Ovary (tissue), 9 donors: ENCODE results near the gene TNPO3. TPM values are rescaled to one million over a fixed set of nuclear protein-coding genes. Genes with fewer than 3 reads are reported as not detected.

Source experiments
- DNase-seq, 5 donors: peaks; one replicate each; pipeline ENCODE4 v3.0.0-alpha.2; 2019 to 2020
- H3K27ac ChIP-seq, 2 donors: fragments of 200-600 bp; one replicate each; pipeline versions ENCODE4 v1.5.1 to v1.8.0; 2019 to 2022
- H3K27me3 ChIP-seq: fragments of 200-600 bp; one replicate; pipeline ENCODE4 v1.8.0; 2022
- H3K36me3 ChIP-seq: fragments of 200-600 bp; sonication (generic); one replicate; pipeline ENCODE4 v1.5.1; 2019
- H3K4me1 ChIP-seq: one replicate; pipeline ENCODE4 v1.8.1; 2013; ENCODE audit warnings: mild to moderate bottlenecking, moderate library complexity; ENCODE audit not compliant: insufficient read depth
- H3K4me3 ChIP-seq: fragments of 200-600 bp; sonication (generic); one replicate; pipeline ENCODE4 v1.5.1; 2017
- H3K9me3 ChIP-seq, 2 donors: fragments of 200-600 bp in 1 of 2; sonication (generic) in 1 of 2; one replicate each; pipeline versions ENCODE4 v1.5.1 to v1.8.1; 2013 to 2019; ENCODE audit warnings: mild to moderate bottlenecking in 1 of 2, moderate library complexity in 1 of 2
- EP300 ChIP-seq: sonication (generic); formaldehyde crosslinking; IDR thresholded peaks from one replicate; pipeline ENCODE4 v1.6.1; 2017; ENCODE audit warnings: antibody characterized with exemption
- POLR2A ChIP-seq: fragments of 450-650 bp; IDR thresholded peaks from one replicate; pipeline ENCODE4 v1.6.1; 2017; ENCODE audit warnings: antibody characterized with exemption, mild to moderate bottlenecking, moderate library complexity
- WGBS, 3 donors: extraction: QIAGEN DNeasy Blood & Tissue Kit in 1 of 3; methylation state at CpG; one replicate each; pipeline versions ENCODE4 v1.1.5 to v1.1.7; 2013 to 2017; 5-methylcytosine and 5-hydroxymethylcytosine counted together
- intact Hi-C, 4 donors: fragments of 100-400 bp; cut with DNase I; formaldehyde crosslinking; loops; one replicate each; pipeline versions ENCODE4 v1.11.0 to v1.15.1; 2022 to 2023
- polyA plus RNA-seq, 2 donors: library from polyadenylated mRNA; stranded (reverse); fragments of 200-250 nt in 1 of 2; fragments of 350-450 nt in 1 of 2; fragmentation: Illumina TruSeq in 1 of 2; extraction: RNeasy Lipid Tissue Mini Kit (QIAGEN cat#74804) in 1 of 2; gene quantifications; one replicate each; pipeline ENCODE4 v1.2.3, GENCODE V29; 2013 to 2014
- total RNA-seq, 7 donors: library from RNA; depleted of rRNA in 2 of 7; stranded (reverse); fragments of >200 nt in 2 of 7; fragmentation: NEBNext Ultra II Directional in 3 of 7; extraction: Animal tissue kit (Norgen Biotek cat#: 25700) in 3 of 7; gene quantifications; one replicate each; pipeline versions ENCODE4 v1.1.0 to v1.2.4, GENCODE V29; 2016 to 2023
- TF ChIP-seq, protein P1 (sequence below), 3 donors: fragments of 450-650 bp in 2 of 3; fragments of 200-600 bp in 1 of 3; IDR thresholded peaks; one replicate each; pipeline versions ENCODE4 v1.5.1 to v1.8.0; 2016 to 2022; ENCODE audit warnings: antibody characterized with exemption in 3 of 3, mild to moderate bottlenecking in 1 of 3
- donor health status: DM: no; HTN: no; CAD: no; lungs with moderate emphysema.
- donor health status: DM: no; HTN: no; CAD: no.
- donor health status: Bipolar disorder and iron deficiency.
- donor health status: DM: yes; HTN: yes; CAD: no.
- donor health status: DM: no; HTN: no; CAD: no.
- donor health status: DM: yes; HTN: yes; CAD: no.

TNPO3 gene
- total and polyA plus RNA-seq, 9 donors = 18.6 to 40.1 (median 30.9) TPM

DNA sequence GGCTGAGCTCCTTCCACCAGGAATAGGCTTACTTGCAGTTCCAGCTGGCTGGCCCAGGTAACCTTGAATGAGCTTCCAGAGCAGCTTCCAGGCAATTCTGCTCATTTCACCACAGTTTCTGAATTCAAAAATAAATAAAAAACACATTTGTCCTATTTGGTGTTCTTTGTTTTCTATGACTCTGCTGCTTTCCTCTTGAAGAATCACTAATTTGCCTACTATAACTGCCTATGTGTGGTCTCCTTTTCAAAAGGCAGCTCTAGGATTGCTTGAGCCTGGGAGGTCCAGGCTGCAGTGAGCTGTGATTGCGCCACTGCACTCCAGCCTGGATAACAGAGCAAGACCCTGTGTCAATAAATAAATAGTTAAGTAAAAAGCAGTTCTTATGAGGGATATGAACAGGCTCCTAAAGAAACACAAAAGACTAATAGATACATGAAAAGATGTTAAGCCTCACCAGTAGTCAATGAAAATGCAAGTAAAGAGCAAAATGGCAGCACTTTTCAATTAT, 19.5 kb upstream of the TNPO3 start:
- Histone ChIP-seq H3K9me3 (no peaks in the 10 kb centered on the region), H3K27me3 (no peaks in the 10 kb centered on the region)

DNA sequence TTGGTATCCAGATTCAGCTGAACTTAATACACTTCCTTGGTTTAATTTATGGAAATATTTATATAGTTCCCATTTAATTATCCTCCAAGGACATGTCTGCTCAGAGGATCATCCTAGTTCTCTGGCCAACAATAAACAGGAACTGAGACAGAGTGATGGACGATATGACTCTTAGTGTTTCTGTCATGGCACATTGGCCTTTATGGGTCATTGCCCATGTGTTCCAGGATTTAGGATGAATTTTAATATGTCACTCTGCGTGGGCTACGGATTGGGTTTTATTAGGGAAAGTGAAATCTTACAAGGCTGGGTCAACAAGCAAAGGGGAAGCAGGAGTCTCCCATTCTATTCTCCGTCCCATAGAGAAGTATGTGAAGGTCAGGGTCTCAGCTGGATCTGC, 18.8 kb upstream of the TNPO3 start:
- no peaks in the 10 kb centered on the region for H3K27me3 ChIP-seq
- intact Hi-C loops = no loop called here
- H3K4me1 ChIP-seq = no peaks in the 10 kb centered on the region
- H3K27ac ChIP-seq = no peak overlapping the region
- H3K9me3 ChIP-seq = no peaks in the 10 kb centered on the region
- no peak for DNase-seq
- H3K36me3 ChIP-seq = no peaks in the 10 kb centered on the region
- WGBS, 3 donors = 72 to 83% (median 73%) methylated on average over 4 of the region's 4 CpGs
- TF ChIP-seq, protein P1, sequence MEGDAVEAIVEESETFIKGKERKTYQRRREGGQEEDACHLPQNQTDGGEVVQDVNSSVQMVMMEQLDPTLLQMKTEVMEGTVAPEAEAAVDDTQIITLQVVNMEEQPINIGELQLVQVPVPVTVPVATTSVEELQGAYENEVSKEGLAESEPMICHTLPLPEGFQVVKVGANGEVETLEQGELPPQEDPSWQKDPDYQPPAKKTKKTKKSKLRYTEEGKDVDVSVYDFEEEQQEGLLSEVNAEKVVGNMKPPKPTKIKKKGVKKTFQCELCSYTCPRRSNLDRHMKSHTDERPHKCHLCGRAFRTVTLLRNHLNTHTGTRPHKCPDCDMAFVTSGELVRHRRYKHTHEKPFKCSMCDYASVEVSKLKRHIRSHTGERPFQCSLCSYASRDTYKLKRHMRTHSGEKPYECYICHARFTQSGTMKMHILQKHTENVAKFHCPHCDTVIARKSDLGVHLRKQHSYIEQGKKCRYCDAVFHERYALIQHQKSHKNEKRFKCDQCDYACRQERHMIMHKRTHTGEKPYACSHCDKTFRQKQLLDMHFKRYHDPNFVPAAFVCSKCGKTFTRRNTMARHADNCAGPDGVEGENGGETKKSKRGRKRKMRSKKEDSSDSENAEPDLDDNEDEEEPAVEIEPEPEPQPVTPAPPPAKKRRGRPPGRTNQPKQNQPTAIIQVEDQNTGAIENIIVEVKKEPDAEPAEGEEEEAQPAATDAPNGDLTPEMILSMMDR (IDR thresholded peaks at IDR 0.05) = no peak
- no peak for TF ChIP-seq POLR2A
- TF ChIP-seq EP300 = no peak
- no peak overlapping the region for H3K4me3 ChIP-seq

More for the DNA sequence above, 19.5 kb upstream of the TNPO3 start:
- Histone ChIP-seq H3K4me1 (no peaks in the 10 kb centered on the region), H3K27ac (no peak overlapping the region), H3K4me3 (no peak overlapping the region), H3K36me3 (no peaks in the 10 kb centered on the region)
- intact Hi-C loops = no loop called here
- no peak for DNase-seq
- 74 to 86% (median 74%) methylated on average over 1 of the region's 1 CpG for WGBS, 3 donors
- TF ChIP-seq EP300 = no peak
- no peak for TF ChIP-seq POLR2A
- TF ChIP-seq, protein P1 (IDR thresholded peaks at IDR 0.05) = no peak

DNA sequence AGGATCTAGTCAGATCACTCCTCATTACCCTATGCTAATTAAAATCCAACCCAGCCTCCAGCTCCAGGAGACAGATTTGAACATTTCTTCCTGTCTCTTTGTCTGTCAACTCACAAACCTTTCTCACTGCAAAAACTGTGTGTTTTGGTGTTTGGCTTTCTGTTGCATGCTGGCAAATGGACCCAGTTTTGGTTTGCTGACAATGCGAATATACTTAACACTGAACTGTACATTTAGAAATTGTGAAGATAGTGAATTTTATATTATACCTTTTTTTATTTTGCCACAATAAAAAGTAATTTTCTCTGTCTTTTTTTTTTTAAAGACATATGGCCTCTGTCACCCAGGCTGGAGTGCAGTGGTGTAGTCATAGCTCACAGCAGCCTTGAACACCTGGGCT, 18.3 kb upstream of the TNPO3 start:
- DNase-seq = no peak
- 90 to 96% (median 92%) methylated on average over 1 of the region's 1 CpG for WGBS, 3 donors

DNA sequence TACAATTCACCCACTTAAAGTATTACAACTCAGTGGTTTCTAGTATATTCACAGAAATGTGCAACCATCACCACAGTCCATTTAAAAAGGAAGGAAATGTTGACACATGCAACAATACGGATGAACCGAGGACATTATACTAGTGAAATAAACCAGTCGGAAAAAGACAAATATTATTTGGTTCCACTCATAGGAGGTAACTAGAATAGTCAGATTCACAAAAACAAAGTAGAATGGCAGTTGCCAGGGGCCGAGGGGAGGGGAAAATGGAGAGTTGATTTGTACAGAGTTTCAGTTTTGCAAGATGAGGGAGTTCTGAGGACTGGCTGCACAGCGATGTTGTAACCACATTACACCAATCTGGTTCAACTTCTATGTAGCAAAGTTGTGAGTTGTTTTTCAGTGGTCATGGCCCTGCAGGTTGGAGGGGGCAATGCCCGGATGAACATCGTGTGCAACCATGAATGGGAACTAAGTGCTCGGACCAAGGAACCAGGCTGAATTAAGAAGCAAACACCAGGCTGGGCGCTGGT, 17.6 kb upstream of the TNPO3 start:
- H3K36me3 ChIP-seq = no peaks in the 10 kb centered on the region
- TF ChIP-seq, protein P1 (IDR thresholded peaks at IDR 0.05) = no peak
- no peak for TF ChIP-seq POLR2A
- no peak for TF ChIP-seq EP300
- 86 to 91% (median 89%) methylated on average over 9 of the region's 9 CpGs for WGBS, 3 donors
- intact Hi-C loops = no loop called here
- DNase-seq = no peak
- no peaks in the 10 kb centered on the region for H3K27me3 ChIP-seq
- no peak overlapping the region for H3K4me3 ChIP-seq
- H3K4me1 ChIP-seq = no peaks in the 10 kb centered on the region
- no peaks in the 10 kb centered on the region for H3K9me3 ChIP-seq
- H3K27ac ChIP-seq = no peak overlapping the region

More for the DNA sequence above, 18.3 kb upstream of the TNPO3 start:
- intact Hi-C loops = no loop called here
- Histone ChIP-seq H3K36me3 (no peaks in the 10 kb centered on the region), H3K4me3 (no peak overlapping the region), H3K27ac (no peak overlapping the region), H3K27me3 (no peaks in the 10 kb centered on the region), H3K4me1 (no peaks in the 10 kb centered on the region), H3K9me3 (no peaks in the 10 kb centered on the region)
- TF ChIP-seq, protein P1 (IDR thresholded peaks at IDR 0.05) = no peak
- TF ChIP-seq EP300 (no peak), POLR2A (no peak)
